Suppressor macrophage (primary cell): Measurements from ENCODE around the gene SHISA2.
"Not testable (repeated sequence)": the region's sequence is repeated elsewhere in the genome, so short reads cannot be mapped to it uniquely, and the experiment has no call there.

Experiments used
- DNase-seq, 4 experiments: peaks; one replicate each; pipeline ENCODE4 v3.0.0-alpha.2; 2020 to 2022
- total RNA-seq, 17 experiments: gene quantifications; one replicate each; lab custom pipeline; 2026; ENCODE audit warnings: mixed read lengths in 6 of 17, inconsistent platforms in 3 of 17; lab: John Stamatoyannopoulos, UW

SHISA2 gene
- 0.21 to 7.9 (median 1.6) reads per million in 17 experiments for total RNA-seq

DNA sequence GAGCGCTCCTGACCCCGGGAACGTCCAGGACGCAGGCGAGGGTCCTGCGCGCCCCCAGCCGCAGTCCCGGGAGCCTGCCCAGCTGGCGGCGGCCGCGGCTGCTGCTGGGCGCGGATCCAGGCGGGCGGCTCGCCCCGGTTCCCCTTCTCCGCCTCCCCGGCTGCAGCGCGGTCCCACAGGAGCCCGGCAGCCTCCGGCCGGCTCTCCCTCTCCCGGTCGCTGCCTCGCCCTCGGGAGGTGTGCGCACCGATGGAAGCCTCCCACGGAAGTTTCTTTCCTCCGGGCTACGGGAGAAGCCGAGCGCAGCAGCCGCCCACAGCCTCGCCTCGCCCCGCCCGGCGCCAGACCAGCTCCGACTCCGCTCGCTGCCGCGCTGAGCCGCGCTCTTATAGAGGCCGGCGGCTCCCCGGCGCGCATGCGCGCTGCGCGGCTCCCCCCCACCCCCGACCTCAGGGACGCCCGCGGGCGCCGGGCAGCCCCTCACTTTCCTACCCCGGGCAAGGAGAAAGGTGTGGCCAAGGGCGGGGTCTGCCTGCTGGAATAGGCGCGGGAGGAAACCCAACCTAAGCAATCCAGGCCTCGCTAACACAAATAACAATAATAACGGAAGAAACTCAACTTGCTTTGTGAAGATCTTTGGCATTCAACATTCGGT lies at the start of gene SHISA2:
TSS of gene SHISA2 (minus strand) at position 360 of the 655 bp plus-strand sequence. CDS start 1,041 bp downstream, outside the sequence.
- DNase-seq: peak; percentile 5 to 54 (median 30)

DNA sequence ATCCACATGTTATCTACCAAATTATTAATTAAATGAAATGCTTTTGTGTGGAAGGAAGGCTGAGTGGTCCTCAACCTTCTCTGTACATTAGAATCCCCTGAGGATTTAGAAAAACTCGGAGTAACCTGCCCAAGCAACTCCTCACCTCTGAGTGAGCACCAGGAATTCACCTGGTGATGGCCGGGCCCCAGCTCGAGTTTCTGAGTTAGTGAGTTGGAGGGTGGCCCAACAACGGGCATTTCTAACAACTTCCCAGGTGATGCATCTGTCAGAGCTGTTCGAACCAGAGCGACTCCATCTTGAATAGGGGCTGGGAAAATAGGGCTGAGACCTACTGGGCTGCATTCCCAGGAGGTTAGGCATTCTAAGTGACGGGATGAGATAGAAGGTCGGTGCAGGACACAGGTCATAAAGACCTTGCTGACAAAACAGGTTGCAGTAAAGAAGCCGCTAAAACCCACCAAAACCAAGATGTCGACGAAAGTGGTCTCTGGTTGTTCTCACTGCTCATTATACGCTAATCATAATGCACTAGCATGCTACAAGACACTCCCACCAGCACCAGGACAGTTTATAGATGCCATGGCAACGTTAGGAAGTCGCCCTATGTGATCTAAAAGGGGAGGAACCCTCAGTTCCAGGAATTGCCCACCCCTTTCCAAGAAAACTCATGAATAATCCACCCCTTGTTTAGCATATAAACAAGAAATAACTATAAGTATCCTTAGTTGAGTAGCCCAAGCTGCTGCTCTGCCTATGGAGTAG lies 44.2 kb upstream of the SHISA2 start:
- DNase-seq: no peak

DNA sequence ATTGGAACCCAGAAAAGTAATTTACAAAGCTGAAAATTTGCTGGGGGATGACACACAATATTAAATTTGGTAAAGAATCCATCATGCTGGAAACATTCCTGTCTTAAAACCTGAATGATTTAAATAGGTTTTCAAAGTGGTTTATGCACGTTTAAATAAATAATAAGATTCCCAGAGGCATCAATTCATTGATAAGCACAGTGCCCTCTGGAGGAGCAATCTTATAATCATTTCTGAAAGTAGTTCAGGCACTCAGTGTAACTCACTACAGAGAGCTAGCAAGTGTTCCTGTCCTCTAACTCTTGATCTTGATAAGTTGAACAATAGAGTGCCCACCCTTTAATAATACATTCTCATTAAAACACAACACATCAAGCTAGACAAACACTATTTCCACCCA lies 43.5 kb upstream of the SHISA2 start:
- DNase-seq: no peak

DNA sequence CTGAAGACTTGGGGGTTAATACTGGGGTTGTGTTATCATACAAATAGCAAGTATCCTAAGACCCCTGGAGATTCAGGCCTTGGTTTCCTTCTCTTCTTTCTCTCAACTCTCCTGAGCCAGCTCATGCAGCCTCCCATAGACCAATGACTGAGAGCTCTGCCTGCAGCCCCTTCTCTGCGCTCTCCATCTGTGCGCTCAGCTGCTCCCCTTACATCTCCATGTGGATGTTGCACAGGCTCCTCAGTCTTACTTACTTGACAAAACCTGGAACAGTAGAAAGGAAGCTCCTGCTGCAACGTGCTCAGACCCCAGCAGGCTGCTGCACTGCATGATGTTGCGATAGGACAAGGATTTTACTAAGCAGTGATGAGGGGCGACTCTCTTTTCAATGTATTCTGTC lies 25.0 kb upstream of the SHISA2 start:
- DNase-seq: not testable (repeated sequence)

DNA sequence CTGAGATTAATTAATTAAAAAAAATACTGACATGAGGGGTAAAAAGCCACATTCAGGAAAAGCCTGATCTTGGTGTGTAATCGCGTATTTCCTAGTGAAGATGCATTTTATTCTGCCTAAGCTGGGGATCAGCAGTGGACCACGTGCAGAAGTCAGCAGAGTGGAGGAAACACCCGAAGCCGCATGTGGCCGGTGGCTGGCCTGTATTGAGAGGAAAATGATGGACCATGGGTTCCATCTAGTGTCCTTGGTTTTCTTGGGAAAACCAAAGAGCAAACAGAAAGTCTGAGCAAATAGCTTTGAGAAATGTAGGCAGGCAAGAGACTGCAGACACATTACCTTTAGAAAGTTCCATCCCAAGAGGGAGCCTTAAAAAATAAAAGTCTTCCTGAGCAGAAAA lies 23.7 kb upstream of the SHISA2 start:
- DNase-seq: no peak

DNA sequence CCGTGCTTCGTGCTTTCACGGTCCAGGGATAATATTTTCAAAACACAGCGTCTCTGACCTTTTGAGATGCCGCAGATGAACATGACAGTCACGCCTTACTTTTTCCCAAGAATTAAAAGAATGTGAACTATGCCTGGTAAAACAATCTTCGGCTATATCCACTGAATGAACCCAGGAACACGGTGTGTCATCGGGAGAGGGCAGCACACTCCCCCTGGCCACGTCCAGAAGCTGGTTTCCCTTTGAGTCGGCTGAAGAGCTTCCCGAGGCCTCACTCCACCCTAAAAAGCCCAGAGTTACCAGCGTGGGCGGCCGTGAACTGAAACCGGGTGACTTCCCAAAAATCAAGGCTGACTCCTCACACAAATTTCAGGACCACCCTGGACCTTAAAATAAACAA lies 22.9 kb upstream of the SHISA2 start:
- DNase-seq: peak; percentile 3 to 34 (median 23)

DNA sequence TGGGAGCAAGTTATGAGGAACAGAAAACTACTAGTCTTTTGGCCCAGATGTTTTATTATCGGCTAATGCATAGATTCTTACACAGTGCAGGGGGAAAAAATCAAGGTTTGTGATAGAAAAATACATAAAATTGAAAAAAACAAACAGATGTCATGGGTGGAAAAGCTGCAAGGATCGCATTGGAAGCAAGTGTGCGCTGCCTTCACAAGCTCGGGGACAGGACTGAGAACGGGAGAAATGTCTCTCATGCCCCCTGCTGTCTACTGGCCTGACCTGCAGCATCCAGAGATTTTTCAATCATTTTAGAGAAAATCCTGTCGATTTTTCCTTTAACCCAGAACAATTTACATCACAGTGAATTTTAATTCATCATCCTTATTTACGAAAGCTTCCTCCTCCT lies 20.5 kb upstream of the SHISA2 start:
- not testable (repeated sequence) for DNase-seq

DNA sequence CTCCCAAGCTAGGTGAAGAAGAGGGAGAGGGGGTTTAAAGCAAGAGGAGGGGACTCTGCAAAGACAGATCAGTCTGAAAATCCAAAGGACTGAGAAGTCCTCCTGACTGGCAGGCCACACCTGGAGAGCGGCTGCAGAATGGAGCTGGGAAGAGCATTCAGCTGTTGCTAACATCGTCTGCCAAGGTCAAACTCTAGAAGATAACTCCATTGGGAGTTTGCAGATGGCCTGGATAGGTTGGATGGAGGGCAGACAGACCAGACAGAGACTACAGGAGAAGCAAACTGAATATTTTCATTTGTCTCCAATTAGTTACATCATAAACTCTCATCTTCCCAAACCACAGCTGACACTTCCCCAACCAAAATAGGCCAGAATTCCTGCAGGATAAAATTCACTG lies 19.9 kb upstream of the SHISA2 start:
- no peak for DNase-seq

DNA sequence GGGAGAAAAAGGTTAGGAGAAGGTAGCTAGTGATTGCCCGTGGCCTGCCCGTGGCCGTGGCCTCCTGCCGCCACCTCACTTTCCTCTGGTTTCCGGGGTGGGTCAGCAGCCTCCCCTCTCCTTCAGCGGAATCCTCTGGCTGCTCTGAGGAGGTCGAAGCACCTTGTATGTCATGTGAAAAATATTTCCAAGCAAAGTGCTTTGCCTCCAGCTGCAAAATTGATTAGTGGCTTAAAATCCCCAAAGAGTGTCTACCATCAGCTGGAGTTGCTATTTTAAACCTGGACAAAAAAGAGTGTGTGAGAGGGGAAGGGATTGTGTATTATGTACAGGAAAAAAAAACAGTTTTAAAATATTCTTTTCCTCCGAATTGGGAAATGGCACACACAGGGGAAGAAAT lies 17.8 kb upstream of the SHISA2 start:
- not testable (repeated sequence) for DNase-seq

DNA sequence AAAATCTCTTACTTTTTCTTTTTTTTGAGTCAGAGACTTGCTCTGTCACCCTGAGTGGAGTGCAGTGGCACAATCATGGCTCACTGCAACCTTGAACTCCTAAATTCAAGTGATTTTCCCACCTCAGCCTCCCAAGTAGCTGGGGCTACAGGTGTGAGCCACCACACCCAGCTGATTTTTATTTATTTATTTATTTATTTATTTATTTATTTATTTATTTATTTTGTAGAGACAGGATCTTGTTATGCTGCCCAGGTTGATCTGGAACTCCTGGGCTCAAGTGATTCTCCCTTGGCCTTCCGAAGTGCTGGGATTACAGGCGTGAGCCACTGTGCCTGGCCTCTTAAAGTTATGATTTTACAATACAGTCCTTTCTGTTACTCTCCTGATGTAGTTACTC lies 16.6 kb upstream of the SHISA2 start:
- DNase-seq: not testable (repeated sequence)

DNA sequence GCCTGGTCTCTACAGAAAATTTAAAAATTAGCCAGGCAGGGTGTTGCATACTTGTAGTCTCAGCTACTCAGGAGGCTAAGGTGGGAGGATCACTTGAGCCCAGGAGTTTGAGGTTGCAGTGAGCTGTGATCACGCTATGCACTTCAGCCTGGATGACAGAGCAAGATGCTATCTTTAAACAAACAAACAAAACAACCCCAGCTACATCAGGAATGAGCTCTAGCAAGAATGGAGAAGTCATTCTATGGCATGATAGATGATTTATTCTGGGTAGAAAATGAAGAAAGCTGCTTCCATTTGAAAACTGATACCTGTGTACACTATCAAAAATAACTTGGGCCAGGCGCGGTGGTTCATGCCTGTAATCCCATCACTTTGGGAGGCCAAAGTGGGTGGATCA lies 15.8 kb upstream of the SHISA2 start:
- DNase-seq: no peak

DNA sequence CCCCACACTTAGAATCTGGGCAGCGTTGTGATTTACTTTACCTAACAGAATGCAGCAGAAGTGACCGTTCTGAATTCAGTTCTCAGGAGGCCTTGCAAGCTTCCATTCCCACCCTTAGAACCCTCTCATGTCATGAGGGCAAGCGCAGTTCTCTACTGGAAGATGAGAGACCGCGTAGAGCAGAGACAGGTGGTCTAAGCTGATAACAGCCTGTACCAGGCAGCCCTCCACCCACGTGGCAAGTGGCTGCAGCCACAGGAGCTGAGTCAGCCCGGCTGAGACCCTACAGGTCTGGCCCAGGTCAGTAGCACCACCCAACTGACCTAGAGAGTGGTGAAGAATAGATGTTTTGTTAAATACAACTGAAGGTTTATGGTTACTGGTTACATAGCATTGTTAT lies 14.7 kb upstream of the SHISA2 start:
- DNase-seq: not testable (repeated sequence)

DNA sequence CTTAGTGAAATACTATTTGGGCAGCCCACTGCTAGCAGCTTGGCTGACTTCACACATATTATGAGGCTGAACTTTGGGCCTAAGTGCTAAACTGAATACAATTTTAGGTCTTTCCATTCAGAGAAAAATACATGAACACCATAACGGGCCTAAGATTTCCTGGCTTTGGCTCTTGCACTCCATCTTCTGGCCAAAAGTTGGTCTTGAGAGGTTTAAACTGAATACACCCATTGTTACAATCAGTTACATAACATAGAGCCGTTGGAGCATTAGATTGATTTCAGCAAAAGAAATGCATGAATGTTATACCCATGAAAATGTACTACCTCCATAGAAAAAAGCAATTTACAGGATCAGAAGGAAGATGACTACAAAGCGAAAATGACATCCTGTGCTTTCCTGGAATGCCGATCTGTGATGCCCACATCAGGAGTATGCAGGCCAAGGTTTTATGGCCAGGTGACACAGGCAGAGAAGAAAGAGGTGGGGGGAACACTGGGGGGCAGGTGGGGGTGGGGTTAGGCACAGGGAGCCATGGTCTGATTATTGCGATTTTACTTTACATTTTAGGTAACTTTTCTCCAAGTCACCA lies 11.1 kb upstream of the SHISA2 start:
- peak; percentile 40 to 71 (median 50) for DNase-seq

DNA sequence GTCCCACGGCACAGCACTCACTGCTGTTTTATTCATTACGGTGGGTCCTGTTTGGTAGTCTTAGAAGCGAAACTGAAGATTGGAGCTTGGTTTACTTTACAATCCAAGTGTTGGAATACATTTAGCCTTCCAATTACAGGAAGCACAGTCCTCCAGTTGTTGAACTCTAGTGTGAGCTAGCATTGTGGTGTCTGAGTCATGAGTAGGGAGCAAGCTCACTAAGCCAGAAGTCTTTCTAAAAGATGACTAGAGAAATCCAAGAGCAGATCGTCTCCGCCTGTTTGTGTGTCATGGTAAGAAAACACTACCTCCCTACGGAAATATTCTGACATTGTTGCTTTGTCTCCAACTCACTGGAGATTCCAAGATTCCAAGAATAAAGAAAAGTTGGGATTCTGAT lies 10.1 kb upstream of the SHISA2 start:
- DNase-seq: no peak

DNA sequence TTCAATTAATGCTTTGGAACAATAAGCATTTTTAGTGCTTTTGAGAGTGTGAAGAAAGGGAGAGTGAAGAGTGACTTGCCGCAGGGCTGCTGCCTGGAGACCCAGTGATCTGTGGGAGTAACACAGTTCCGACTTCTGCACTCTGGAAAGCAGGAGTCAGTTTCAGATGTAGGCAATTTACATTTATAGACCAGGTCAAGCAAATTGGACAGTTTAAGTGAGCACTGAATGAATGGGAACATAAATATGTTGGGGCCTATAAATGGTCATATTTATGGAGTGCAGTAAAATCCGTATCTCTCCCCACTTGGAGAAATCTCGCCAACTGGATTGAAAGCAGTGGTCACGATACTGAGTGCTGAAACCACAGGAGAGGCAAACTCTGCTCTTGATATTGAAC lies 9.4 kb upstream of the SHISA2 start:
- no peak for DNase-seq

DNA sequence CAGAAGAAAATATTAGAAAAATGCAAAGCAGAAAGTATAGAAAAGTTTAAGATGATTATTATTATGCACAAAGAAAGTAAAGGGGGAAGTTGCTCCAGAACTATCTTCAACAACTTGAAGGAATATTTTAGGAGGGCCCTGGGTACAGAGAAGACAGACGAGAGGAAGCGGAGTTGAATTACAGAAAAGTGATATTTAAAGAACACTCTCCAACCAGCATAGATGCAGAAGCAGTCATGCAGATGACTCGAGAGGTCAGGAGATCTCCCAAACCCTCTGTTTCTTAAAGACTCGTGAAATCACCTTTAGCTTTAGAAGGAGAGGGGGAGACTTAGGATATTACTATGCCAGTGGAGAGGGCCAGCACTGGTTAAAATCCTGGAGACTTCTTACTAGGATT lies 8.5 kb upstream of the SHISA2 start:
- no peak for DNase-seq

DNA sequence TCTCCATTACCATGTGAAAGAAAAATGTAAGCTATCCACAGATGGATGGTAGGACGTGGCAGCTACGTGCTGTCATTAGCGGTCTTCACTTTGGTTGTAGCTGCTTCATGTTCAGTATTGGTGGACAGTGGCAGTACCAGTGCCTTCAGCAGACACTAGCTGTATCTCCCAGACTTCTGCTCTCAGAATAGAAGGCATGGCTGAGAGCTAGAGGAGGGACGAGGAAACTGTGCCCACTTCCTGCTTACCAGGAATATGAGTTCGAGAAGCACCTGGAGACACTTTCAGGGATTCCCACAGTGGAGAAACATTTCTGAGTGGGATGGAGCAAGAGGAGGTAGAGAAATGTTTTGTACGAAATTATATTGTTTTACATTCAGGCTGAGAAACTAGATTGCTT lies 6.9 kb upstream of the SHISA2 start:
- no peak for DNase-seq

DNA sequence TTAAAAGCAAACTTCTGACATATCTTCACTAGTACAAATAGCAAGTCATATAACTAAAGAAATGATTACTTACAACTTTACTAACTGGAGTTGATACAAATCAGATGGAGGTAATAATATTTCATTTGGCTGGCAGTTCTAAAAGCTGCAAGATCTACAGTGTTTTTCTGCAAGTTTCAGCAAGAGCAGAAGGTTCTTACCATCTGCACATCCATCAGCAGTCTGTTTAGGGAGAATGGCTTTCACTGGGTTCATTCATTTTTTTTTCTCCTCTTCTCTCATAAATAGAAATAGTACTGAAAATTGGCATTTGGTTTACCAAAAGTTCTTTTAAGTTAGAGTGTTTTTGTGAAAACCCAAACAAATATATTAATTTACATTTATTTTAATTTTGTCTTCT lies 3.1 kb upstream of the SHISA2 start:
- no peak for DNase-seq

DNA sequence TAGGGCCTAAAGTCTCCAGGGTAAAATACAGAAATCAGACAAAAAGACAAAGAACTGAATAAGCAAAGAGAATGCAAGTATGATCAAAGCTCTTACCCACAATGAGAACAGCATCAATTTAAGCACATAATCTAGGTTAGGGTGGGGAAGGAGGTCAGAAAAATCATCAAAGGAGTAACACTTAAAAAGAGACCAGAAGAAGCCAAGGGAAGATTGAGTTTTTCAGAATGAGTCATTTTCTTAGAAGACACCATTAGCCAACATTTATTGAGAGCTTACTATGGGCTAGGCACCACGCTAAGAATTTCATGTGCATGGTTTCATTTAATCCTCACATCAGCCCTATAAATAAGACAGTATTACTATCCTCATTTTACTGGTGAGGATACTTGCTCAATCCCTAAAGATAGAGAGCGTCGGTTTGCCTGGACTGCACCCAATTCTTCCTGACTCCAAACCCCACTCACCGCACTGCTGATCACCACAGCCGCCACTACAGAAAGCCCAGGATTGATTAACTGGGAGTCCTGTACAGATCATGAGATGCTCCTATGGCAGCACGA lies 1.7 kb upstream of the SHISA2 start:
- DNase-seq: no peak

DNA sequence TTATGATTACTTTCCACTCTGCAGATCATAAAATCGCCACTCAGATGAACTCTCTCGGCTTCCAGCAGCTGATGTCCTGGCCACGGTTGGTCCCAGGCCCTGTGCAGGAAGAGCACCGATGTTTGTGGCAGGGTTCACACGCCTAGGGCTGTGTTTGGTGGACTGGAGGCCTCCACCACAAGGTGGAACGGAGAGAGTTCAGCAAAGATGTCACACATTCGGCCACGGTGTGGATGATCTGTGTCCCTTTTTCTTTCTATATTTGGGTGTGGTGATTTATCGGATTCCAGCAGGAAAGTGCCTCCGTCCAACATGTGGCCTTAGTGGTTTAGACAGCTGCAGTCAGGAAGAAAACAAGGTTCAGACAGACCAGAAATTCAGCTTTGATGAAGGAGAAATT lies 521 bp upstream of the SHISA2 start:
- no peak for DNase-seq

DNA sequence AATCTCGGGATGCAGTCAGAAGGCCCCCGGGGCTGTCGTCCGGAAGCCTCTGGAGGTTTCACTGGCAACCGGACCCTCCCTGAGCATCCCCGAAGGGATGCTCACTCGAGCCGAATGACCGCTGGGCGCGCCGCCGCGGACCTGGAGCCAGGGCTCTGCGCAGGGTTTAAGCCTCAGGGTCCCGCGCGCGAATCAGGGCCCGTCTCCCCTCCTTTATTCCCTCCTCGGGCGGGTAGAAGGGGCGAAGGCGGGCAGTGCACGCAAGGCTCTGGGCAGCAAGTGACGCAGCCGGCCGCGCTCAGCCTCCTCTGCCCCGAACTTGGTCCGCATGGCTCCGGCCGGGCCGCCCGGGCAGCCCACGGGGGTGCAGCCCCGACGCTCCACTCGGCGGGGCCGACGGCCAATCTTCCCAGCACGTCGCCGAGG lies 572 bp downstream of the SHISA2 start:
- DNase-seq: no peak

DNA sequence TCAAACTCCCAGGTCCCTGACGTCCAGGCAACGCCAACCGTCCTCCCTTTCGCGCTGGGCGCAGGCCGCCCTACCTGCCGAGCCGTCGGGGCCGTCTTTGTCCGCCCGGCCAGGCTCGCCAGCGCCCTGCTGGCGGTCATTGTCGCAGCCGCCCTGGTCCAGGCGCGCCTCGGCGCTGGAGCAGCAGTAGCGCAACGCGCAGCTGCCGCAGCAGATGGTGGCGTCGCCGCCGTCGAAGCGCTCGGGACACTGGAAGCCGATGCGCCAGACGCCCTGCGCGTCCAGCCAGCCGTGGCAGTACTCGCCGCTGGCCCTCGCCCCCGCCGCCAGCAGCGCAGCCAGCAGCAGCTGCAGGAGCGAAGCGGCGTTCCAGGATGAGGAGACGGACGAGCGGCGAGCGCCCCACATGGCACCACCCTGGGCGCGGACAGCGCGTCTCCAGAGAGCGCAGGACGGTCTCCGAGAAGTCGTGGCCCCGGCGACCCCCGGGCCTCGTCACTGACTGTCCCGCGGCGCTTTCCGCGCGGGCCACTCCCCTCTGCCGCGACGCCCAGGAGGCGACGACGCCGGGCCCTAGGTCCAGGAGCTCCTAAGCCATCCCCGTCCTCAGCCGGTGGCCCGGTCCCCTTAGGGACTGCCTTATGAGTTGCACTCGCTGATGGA lies 1.1 kb downstream of the SHISA2 start:
- DNase-seq: no peak

DNA sequence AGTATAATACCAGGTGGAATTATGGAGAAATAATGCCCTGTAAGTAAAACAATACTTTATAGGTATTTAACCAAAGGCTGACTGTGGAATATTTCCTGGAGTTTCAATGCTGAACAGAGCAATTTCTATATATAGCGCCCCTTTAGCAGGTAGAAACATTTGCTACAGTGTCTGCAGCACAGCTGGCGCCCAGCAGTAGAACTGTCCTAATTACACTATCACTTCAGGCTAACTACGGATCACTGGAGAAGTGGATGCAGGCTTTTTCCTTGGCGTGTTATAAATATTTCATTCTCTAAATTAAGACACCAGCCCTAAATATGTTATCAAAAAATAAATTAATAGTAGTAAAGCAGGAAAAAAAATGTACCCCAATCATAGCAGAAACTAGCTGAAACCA lies 3.1 kb downstream of the SHISA2 start:
- no peak for DNase-seq
